Esophagus squamous epithelium (tissue), 5 donors: ENCODE results near the gene CELF2. TPM values are rescaled to one million over a fixed set of nuclear protein-coding genes. Genes with fewer than 3 reads are reported as not detected.

ENCODE experiments used
- DNase-seq: peaks from one replicate; lab custom pipeline; 2025; lab: John Stamatoyannopoulos, UW
- H3K27ac ChIP-seq, 4 donors: fragments of 200-600 bp; sonication (generic); one replicate each; pipeline ENCODE4 v1.5.1; 2016 to 2019; ENCODE audit warnings: mild to moderate bottlenecking in 1 of 4
- H3K27me3 ChIP-seq, 4 donors: fragments of 200-600 bp; sonication (generic); 1 replicate in 3 of 4; 2 replicates in 1 of 4; pipeline versions ENCODE4 v1.5.1 to v1.6.0; 2017 to 2021; ENCODE audit warnings: antibody characterized with exemption in 1 of 4
- H3K36me3 ChIP-seq, 3 donors: fragments of 200-600 bp; sonication (generic); one replicate each; pipeline ENCODE4 v1.5.1; 2016 to 2019
- H3K4me1 ChIP-seq, 3 donors: fragments of 200-600 bp; sonication (generic); one replicate each; pipeline ENCODE4 v1.5.1; 2017 to 2019
- H3K4me3 ChIP-seq, 4 donors: fragments of 200-600 bp; sonication (generic); 1 replicate in 3 of 4; 2 replicates in 1 of 4; pipeline ENCODE4 v1.5.1; 2016 to 2019; ENCODE audit warnings: mild to moderate bottlenecking in 2 of 4, moderate library complexity in 1 of 4
- H3K9me3 ChIP-seq, 3 donors: fragments of 200-600 bp; sonication (generic); one replicate each; pipeline ENCODE4 v1.5.1; 2016 to 2019
- POLR2A ChIP-seq, 4 donors: fragments of 450-650 bp; IDR thresholded peaks; one replicate each; pipeline ENCODE4 v1.6.1; 2017; ENCODE audit warnings: antibody characterized with exemption in 4 of 4, mild to moderate bottlenecking in 4 of 4, moderate library complexity in 3 of 4
- WGBS, 2 donors: methylation state at CpG; one replicate each; pipeline ENCODE4 v1.1.5; 2018; 5-methylcytosine and 5-hydroxymethylcytosine counted together
- intact Hi-C: fragments of 100-400 bp; cut with DNase I; formaldehyde crosslinking; loops from one replicate; pipeline ENCODE4 v1.15.0; 2022
- total RNA-seq, 4 donors: library from RNA; depleted of rRNA; stranded (reverse); fragments of >200 nt; gene quantifications; one replicate each; pipeline ENCODE4 v1.1.0, GENCODE V29; 2016
- TF ChIP-seq, protein P1 (sequence below), 6 experiments: fragments of 450-650 bp in 4 of 6; fragments of 200-600 bp in 2 of 6; sonication (generic) in 2 of 6; IDR thresholded peaks; one replicate each; pipeline ENCODE4 v1.5.1; 2016 to 2019; ENCODE audit warnings: antibody characterized with exemption in 6 of 6, mild to moderate bottlenecking in 4 of 6, moderate library complexity in 4 of 6
- donor health status: DM: yes; HTN: yes; CAD: no.

CELF2 gene
- total RNA-seq, 4 donors from 2014 or later = 4.2 to 62.4 (median 13.5) TPM

DNA sequence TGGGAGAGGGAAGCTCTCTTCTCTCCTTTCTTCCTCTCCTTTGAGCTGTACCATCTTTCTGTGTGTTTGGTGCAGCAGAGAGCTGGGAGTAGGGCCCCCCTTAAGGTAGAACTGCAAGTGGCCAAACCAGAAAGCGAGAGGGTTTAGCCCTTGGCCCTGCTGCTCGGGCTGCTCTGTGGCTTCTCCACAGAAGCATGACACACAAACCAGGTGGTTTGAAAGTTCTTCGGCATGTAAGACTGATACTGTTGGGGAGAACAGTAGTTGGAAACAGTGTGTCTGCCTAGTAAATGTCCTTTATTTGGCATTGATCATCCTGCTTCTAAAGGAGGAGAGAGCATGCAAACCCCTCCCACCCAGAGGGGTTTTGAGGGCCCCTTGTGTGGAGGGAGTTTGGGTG lies 277.8 kb downstream of the CELF2 start:
- peaks cover 0 to 65% (median 5%) of the 10 kb centered on the region in 3 donors for H3K36me3 ChIP-seq
- no peaks in the 10 kb centered on the region for H3K27me3 ChIP-seq
- TF ChIP-seq POLR2A (IDR thresholded peaks at IDR 0.05) = no peak
- TF ChIP-seq, protein P1, sequence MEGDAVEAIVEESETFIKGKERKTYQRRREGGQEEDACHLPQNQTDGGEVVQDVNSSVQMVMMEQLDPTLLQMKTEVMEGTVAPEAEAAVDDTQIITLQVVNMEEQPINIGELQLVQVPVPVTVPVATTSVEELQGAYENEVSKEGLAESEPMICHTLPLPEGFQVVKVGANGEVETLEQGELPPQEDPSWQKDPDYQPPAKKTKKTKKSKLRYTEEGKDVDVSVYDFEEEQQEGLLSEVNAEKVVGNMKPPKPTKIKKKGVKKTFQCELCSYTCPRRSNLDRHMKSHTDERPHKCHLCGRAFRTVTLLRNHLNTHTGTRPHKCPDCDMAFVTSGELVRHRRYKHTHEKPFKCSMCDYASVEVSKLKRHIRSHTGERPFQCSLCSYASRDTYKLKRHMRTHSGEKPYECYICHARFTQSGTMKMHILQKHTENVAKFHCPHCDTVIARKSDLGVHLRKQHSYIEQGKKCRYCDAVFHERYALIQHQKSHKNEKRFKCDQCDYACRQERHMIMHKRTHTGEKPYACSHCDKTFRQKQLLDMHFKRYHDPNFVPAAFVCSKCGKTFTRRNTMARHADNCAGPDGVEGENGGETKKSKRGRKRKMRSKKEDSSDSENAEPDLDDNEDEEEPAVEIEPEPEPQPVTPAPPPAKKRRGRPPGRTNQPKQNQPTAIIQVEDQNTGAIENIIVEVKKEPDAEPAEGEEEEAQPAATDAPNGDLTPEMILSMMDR (IDR thresholded peaks at IDR 0.05) = no peak
- H3K27ac ChIP-seq = no peak overlapping the region
- 80 to 90% methylated on average over 3 of the region's 3 CpGs for WGBS, 2 donors
- DNase-seq = no peak
- H3K4me3 ChIP-seq = no peak overlapping the region
- no peaks in the 10 kb centered on the region for H3K9me3 ChIP-seq
- peaks cover 0 to 15% (median 0%) of the 10 kb centered on the region in 3 donors for H3K4me1 ChIP-seq
- intact Hi-C loops = no loop called here

DNA sequence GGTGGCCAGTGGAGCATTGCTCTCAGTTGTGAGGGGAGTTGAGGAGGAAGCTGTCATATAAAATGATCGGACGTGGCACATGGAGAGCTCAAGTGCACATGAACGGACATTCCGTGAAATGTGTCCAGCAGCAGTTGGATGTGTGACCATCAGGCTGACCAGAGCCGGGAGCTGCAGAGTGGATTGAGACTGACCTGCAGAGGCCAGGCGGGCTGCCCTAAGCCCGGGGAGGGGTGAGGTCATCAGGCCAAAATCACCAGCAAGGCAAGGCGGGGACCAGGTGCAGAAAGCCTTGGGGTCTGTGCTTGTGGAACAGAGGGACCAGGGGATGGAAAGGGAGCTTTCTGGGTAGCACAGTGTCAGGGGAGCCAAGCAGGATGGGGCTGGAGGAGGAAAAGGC lies 279.5 kb downstream of the CELF2 start:
- no peak for DNase-seq
- Histone ChIP-seq H3K4me1 (peaks cover 0 to 15% (median 0%) of the 10 kb centered on the region in 3 donors), H3K27me3 (no peaks in the 10 kb centered on the region), H3K9me3 (no peaks in the 10 kb centered on the region), H3K36me3 (peaks cover 0 to 72% (median 5%) of the 10 kb centered on the region in 3 donors), H3K27ac (no peak overlapping the region), H3K4me3 (no peak overlapping the region)
- TF ChIP-seq POLR2A (IDR thresholded peaks at IDR 0.05) = no peak
- TF ChIP-seq, protein P1 (IDR thresholded peaks at IDR 0.05) = no peak
- 89 to 98% methylated on average over 8 of the region's 8 CpGs for WGBS, 2 donors
- intact Hi-C loops = no loop called here

DNA sequence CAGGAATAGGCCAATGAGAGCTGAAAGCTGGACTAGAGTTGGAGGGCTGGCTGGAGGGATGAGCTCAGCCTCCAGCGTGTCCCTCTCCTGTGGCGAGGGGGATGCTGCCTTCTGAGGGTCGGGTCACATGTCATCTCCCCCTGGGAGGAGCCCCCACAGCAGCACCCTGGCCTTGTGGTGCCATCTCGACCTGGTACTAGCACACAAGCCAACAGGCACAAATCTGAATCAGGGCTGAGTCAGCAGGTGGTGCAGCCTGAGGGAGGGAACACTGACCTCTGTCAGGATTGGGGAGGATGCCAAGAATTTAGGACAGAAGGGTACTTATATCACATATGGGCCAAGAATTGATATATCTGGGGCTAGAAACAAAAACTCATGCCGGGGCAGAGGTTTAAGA lies 280.4 kb downstream of the CELF2 start:
- intact Hi-C loops = no loop called here
- Histone ChIP-seq H3K27ac (no peak overlapping the region), H3K9me3 (no peaks in the 10 kb centered on the region), H3K4me1 (peaks cover 0 to 15% (median 0%) of the 10 kb centered on the region in 3 donors), H3K27me3 (no peaks in the 10 kb centered on the region), H3K36me3 (peaks cover 0 to 69% (median 5%) of the 10 kb centered on the region in 3 donors), H3K4me3 (no peak overlapping the region)
- no peak for DNase-seq
- TF ChIP-seq POLR2A (IDR thresholded peaks at IDR 0.05) = no peak
- TF ChIP-seq, protein P1 (IDR thresholded peaks at IDR 0.05) = no peak
- WGBS, 2 donors = 66 to 87% methylated on average over 4 to 5 of the region's 5 CpGs

DNA sequence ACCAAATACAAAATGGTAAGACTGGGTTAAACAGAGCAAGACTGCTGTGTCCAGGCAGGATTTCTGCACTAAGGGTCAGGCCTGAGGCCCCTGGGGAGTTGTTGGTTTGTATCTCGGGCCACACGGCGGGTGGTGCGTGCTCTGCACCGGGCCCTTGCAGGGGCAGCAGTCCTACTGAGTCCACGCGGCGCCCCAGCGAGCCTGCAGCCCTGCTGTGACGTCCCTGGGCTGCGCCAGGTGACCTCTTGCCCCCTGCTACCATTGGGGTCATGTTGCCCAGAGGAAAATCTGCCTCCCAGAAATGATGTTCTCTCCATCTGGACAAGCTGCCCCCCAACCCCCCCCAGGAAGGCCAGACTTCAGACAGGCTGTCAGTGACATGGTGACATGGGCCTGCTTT lies 281.5 kb downstream of the CELF2 start:
- intact Hi-C loops = no loop called here
- no peak for DNase-seq
- peaks cover 0 to 8% (median 0%) of the 10 kb centered on the region in 3 donors for H3K4me1 ChIP-seq
- 76% methylated on average over 5 to 7 of the region's 11 CpGs for WGBS, 2 donors
- H3K36me3 ChIP-seq = peaks cover 0 to 66% (median 5%) of the 10 kb centered on the region in 3 donors
- no peaks in the 10 kb centered on the region for H3K9me3 ChIP-seq
- H3K27me3 ChIP-seq = no peaks in the 10 kb centered on the region
- no peak overlapping the region for H3K27ac ChIP-seq
- H3K4me3 ChIP-seq = no peak overlapping the region
- no peak for TF ChIP-seq POLR2A (IDR thresholded peaks at IDR 0.05)
- TF ChIP-seq, protein P1 (IDR thresholded peaks at IDR 0.05) = no peak

DNA sequence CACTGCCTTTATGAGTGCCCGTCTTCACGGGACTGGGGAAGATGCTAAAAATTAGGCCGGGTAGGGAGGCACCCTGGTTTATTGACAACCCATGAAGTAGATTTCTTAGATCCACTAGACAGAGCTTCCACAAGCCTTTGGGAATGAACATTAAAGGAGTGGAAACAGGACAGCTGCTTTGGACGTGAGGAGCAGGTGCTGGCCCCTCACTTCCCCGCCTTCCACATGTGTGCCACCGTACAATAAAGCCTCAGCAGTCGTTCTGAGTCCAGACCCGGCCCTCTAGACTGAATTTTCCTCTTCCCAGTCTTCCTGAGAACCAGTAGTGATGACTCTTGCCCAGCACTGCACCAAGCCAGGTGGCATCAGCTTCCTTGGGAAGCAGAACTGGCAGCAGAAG lies 282.4 kb downstream of the CELF2 start:
- no peak for DNase-seq
- H3K36me3 ChIP-seq = peaks cover 0 to 70% (median 5%) of the 10 kb centered on the region in 3 donors
- no peak overlapping the region for H3K27ac ChIP-seq
- intact Hi-C loops = no loop called here
- WGBS, 2 donors = 89% methylated on average over 8 of the region's 8 CpGs
- H3K4me1 ChIP-seq = no peaks in the 10 kb centered on the region
- H3K27me3 ChIP-seq = no peaks in the 10 kb centered on the region
- H3K9me3 ChIP-seq = no peaks in the 10 kb centered on the region
- TF ChIP-seq, protein P1 (IDR thresholded peaks at IDR 0.05) = no peak
- TF ChIP-seq POLR2A (IDR thresholded peaks at IDR 0.05) = no peak
- H3K4me3 ChIP-seq = no peak overlapping the region
